Activated CD4-positive, CD25-positive, alpha-beta regulatory T cell treated with anti-CD3 and anti-CD28 coated beads, Interleukin-2, amount 50 U/mL, for 16 hours (primary cell): ENCODE data around the gene VCAN.

ENCODE experiments used
- DNase-seq: peaks from one replicate; pipeline ENCODE4 v3.0.0-alpha.2; 2020; ENCODE audit warnings: low read depth, low spot score

VCAN gene

DNA sequence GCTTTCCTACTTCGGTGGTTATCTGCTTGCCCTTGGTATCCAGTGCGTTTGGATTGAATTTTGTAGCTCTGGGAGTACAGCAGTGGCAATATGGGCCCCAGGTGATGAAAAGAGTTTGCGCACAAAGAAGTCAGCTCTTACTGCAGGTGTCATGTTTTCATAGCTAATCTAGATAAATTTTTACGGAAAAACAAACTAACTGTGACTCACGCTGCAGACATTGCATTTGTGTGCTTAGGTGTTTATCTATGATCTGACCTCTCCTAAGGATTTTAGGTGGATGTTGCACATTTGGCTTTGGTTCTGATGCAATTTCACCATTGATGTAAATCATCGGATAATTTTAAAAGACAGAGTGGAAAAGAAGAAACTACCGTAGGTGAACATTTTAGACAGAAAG lies 92.1 kb downstream of the VCAN start:
- no peak for DNase-seq

GRCh38 chr5:83564069-83564749 lies 92.7 kb downstream of the VCAN start:
- DNase-seq, result no peak

- no peak for DNase-seq
These were observed 96.2 kb downstream of the VCAN start for GRCh38 chr5:83567741-83568140.

DNA sequence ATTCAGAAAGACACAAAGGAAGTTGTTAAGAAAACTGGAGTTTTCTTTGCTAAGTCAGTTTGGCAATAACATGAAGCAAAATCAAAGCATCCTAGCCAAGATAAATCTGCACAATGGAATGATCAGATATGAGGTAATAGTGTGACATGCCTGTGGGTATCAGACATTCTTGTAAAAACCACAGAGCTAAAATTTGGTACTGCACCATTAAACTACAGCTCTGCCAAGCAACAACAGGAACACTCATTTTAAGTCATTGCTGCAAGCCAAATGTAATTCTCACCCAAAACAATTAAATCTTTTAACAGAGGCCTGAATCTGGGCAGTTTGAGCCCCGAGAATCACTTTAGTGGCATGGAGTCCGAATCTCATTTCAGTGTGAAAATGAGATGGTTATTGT lies 96.6 kb downstream of the VCAN start:
- DNase-seq, result no peak

- no peak for DNase-seq
These were observed 99.4 kb downstream of the VCAN start for GRCh38 chr5:83570916-83571315.

- no peak for DNase-seq
These were observed 100.7 kb downstream of the VCAN start for GRCh38 chr5:83572271-83572670.

GRCh38 chr5:83576341-83576740 lies 104.8 kb downstream of the VCAN start:
- DNase-seq, result no peak

- no peak for DNase-seq
These were observed 105.6 kb downstream of the VCAN start for GRCh38 chr5:83577036-83577636.

DNA sequence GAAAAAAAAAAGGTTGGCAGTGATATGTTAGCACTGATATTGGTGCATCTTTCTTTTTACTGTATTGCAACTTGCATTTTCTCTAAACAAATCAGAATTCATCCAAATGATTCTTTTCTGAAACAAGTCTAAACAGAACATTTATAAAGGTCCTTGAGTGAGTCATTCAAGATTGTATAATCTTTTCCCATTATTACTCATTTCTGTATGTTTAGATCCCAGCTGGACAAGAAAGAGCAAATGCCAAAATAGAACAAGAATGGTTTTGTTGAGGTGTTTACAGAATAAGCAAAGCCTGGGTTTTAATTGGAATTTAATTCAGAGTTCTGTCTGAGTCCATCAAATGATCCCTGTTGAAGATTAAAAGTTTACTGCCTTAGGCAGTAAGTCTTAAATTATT lies 112.3 kb downstream of the VCAN start:
- DNase-seq, result no peak

GRCh38 chr5:83586874-83587776 lies 115.6 kb downstream of the VCAN start:
- DNase-seq, result no peak

GRCh38 chr5:83589786-83590185 lies 118.2 kb downstream of the VCAN start:
- DNase-seq, result no peak

- DNase-seq, result no peak
These were observed 119.4 kb downstream of the VCAN start for GRCh38 chr5:83590966-83591365.

GRCh38 chr5:83595217-83595616 lies 123.7 kb downstream of the VCAN start:
- DNase-seq, result no peak

- DNase-seq, result no peak
These were observed 136.6 kb downstream of the VCAN start for GRCh38 chr5:83608122-83608521.

DNA sequence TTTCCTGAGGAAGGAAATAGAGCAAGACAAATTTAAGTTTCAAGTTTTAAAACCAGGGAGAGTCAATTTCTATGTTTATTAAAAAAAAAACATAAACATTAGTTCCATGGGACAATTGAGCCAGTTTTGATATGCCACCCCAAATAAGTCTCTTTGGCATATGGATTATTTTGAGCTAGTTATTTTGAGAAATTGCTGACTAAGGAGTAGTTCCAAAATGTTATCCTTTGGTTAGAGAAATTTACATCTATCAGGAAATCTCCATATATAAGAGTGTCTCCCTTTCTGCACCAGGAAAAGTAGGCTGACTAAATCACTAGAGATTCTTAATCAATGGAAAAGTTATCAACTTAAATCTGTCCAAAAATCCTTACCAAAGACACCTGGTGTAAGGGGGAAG lies 143.3 kb downstream of the VCAN start:
- DNase-seq, result no peak

DNA sequence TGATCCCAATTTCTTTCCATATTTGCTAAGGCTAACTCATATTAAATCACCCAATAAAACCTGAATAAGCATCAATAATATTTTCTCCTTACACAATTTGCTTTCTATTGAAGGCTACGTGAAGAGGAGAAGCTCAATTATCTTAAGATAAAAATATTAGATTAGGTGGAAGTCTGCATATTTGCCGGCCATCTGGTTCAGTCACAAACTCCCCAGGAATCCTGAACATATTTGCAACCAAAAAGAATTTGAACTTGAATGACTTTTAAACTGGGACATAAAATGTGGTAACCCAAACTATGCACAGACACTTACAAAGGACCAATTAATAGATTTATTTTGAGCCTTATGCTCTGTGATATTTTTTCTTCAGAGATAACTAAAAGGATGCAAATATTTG lies 156.8 kb downstream of the VCAN start:
- no peak for DNase-seq
